Measurements from ENCODE around the gene PPP2R5D.

DNA sequence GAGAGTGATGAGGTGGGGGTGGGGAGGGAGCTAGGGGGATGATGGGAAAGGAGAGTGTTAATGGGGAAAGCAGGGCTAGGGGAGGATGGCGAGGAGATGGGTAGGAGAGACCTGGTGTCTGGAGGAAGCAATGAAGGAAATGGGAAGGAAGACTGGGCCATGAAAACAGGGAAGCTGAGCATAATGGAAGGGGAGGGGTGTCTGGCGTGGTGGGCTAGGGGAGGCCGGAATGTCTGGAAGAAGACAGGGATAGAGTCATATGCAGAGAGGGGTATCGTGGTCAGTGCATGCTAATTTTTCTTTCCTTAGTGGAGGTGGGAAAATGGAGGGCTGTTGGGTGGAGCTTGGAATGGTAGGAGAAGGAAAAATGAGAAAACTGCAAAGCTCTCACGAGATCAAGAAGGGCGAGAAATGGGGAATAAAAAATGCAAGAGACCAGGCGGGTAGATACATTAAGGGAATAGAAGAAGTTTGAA is 30.1 kb downstream of the PPP2R5D start:
- no peak for TF ChIP-seq ZNF274 (IDR thresholded peaks at IDR 0.05; ENCODE audit: low read depth, low read length)
- no peak for TF ChIP-seq SUZ12 (IDR thresholded peaks at IDR 0.05; ENCODE audit: extremely low read depth, insufficient read depth, insufficient read length)

Measured in NT2/D1 (cell line).